ENCODE data around the gene HLCS.
"Not testable (repeated sequence)": the region's sequence is repeated elsewhere in the genome, so short reads cannot be mapped to it uniquely, and the experiment has no call there.

Gene HLCS

GRCh38 chr21:36960676-36961284 is 5.7 kb downstream of the HLCS start:
- Histone ChIP-seq H3K4me1 (ENCODE audit: insufficient read depth, low read length) (peaks cover 6% of the 10 kb centered on the region), H2AFZ (ENCODE audit: low read depth, low read length) (no peak overlapping the region), H3K27me3 (ENCODE audit: insufficient read depth, low read length) (no peaks in the 10 kb centered on the region), H3K36me3 (ENCODE audit: insufficient read depth, low read length) (peaks cover 10% of the 10 kb centered on the region), H3K9me3 (ENCODE audit: low read length) (no peaks in the 10 kb centered on the region), H3K4me3 (ENCODE audit: low read length) (no peak overlapping the region)

- Histone ChIP-seq H2AFZ (ENCODE audit: low read depth, low read length) (no peak overlapping the region), H3K27me3 (ENCODE audit: insufficient read depth, low read length) (no peaks in the 10 kb centered on the region), H3K4me3 (ENCODE audit: low read length) (no peak overlapping the region), H3K9me3 (ENCODE audit: low read length) (no peaks in the 10 kb centered on the region), H3K36me3 (ENCODE audit: insufficient read depth, low read length) (peaks cover 10% of the 10 kb centered on the region), H3K4me1 (ENCODE audit: insufficient read depth, low read length) (no peaks in the 10 kb centered on the region)
Observed at GRCh38 chr21:36959020-36959835, 7.2 kb downstream of the HLCS start.

- no peaks in the 10 kb centered on the region for H3K9me3 ChIP-seq (ENCODE audit: low read length)
- H2AFZ ChIP-seq (ENCODE audit: low read depth, low read length), result no peak overlapping the region
- peaks cover 8% of the 10 kb centered on the region for H3K36me3 ChIP-seq (ENCODE audit: insufficient read depth, low read length)
- H3K4me1 ChIP-seq (ENCODE audit: insufficient read depth, low read length), result no peaks in the 10 kb centered on the region
- no peak overlapping the region for H3K4me3 ChIP-seq (ENCODE audit: low read length)
- no peaks in the 10 kb centered on the region for H3K27me3 ChIP-seq (ENCODE audit: insufficient read depth, low read length)
Observed at GRCh38 chr21:36955783-36956182, 10.7 kb downstream of the HLCS start.

- not testable (repeated sequence) for H3K4me1 ChIP-seq (ENCODE audit: insufficient read depth, low read length); H2AFZ ChIP-seq (ENCODE audit: low read depth, low read length); H3K36me3 ChIP-seq (ENCODE audit: insufficient read depth, low read length); H3K4me3 ChIP-seq (ENCODE audit: low read length); H3K9me3 ChIP-seq (ENCODE audit: low read length); H3K27me3 ChIP-seq (ENCODE audit: insufficient read depth, low read length)
Observed at GRCh38 chr21:36952331-36952730, 14.1 kb downstream of the HLCS start.

GRCh38 chr21:36949171-36950141 is 17.0 kb downstream of the HLCS start:
- no peak overlapping the region for H3K4me3 ChIP-seq (ENCODE audit: low read length)
- H3K9me3 ChIP-seq (ENCODE audit: low read length), result peaks cover 2% of the 10 kb centered on the region
- no peaks in the 10 kb centered on the region for H3K4me1 ChIP-seq (ENCODE audit: insufficient read depth, low read length)
- no peaks in the 10 kb centered on the region for H3K27me3 ChIP-seq (ENCODE audit: insufficient read depth, low read length)
- no peak overlapping the region for H2AFZ ChIP-seq (ENCODE audit: low read depth, low read length)
- peaks cover 4% of the 10 kb centered on the region for H3K36me3 ChIP-seq (ENCODE audit: insufficient read depth, low read length)

GRCh38 chr21:36948686-36949085 is 17.8 kb downstream of the HLCS start:
- no peaks in the 10 kb centered on the region for H3K27me3 ChIP-seq (ENCODE audit: insufficient read depth, low read length)
- H3K36me3 ChIP-seq (ENCODE audit: insufficient read depth, low read length), result peaks cover 4% of the 10 kb centered on the region
- H3K9me3 ChIP-seq (ENCODE audit: low read length), result peaks cover 2% of the 10 kb centered on the region
- no peak overlapping the region for H2AFZ ChIP-seq (ENCODE audit: low read depth, low read length)
- H3K4me1 ChIP-seq (ENCODE audit: insufficient read depth, low read length), result no peaks in the 10 kb centered on the region
- no peak overlapping the region for H3K4me3 ChIP-seq (ENCODE audit: low read length)

GRCh38 chr21:36946949-36947356 is 19.5 kb downstream of the HLCS start:
- no peak overlapping the region for H3K4me3 ChIP-seq (ENCODE audit: low read length)
- peaks cover 4% of the 10 kb centered on the region for H3K36me3 ChIP-seq (ENCODE audit: insufficient read depth, low read length)
- peaks cover 2% of the 10 kb centered on the region for H3K9me3 ChIP-seq (ENCODE audit: low read length)
- H2AFZ ChIP-seq (ENCODE audit: low read depth, low read length), result no peak overlapping the region
- no peaks in the 10 kb centered on the region for H3K27me3 ChIP-seq (ENCODE audit: insufficient read depth, low read length)
- no peaks in the 10 kb centered on the region for H3K4me1 ChIP-seq (ENCODE audit: insufficient read depth, low read length)

GRCh38 chr21:36945496-36946138 is 20.9 kb downstream of the HLCS start:
- no peaks in the 10 kb centered on the region for H3K27me3 ChIP-seq (ENCODE audit: insufficient read depth, low read length)
- no peaks in the 10 kb centered on the region for H3K4me1 ChIP-seq (ENCODE audit: insufficient read depth, low read length)
- H2AFZ ChIP-seq (ENCODE audit: low read depth, low read length), result no peak overlapping the region
- H3K36me3 ChIP-seq (ENCODE audit: insufficient read depth, low read length), result peaks cover 4% of the 10 kb centered on the region
- peaks cover 2% of the 10 kb centered on the region for H3K9me3 ChIP-seq (ENCODE audit: low read length)
- H3K4me3 ChIP-seq (ENCODE audit: low read length), result no peak overlapping the region

- Histone ChIP-seq H3K4me3 (ENCODE audit: low read length) (no peak overlapping the region), H3K27me3 (ENCODE audit: insufficient read depth, low read length) (no peaks in the 10 kb centered on the region), H3K36me3 (ENCODE audit: insufficient read depth, low read length) (peaks cover 17% of the 10 kb centered on the region), H2AFZ (ENCODE audit: low read depth, low read length) (no peak overlapping the region), H3K9me3 (ENCODE audit: low read length) (no peaks in the 10 kb centered on the region), H3K4me1 (ENCODE audit: insufficient read depth, low read length) (no peaks in the 10 kb centered on the region)
Observed at GRCh38 chr21:36936361-36937135, 29.9 kb downstream of the HLCS start.

GRCh38 chr21:36934864-36935420 is 31.5 kb downstream of the HLCS start:
- Histone ChIP-seq H3K4me1 (ENCODE audit: insufficient read depth, low read length) (no peaks in the 10 kb centered on the region), H2AFZ (ENCODE audit: low read depth, low read length) (no peak overlapping the region), H3K4me3 (ENCODE audit: low read length) (no peak overlapping the region), H3K36me3 (ENCODE audit: insufficient read depth, low read length) (peaks cover 17% of the 10 kb centered on the region), H3K9me3 (ENCODE audit: low read length) (no peaks in the 10 kb centered on the region), H3K27me3 (ENCODE audit: insufficient read depth, low read length) (no peaks in the 10 kb centered on the region)

GRCh38 chr21:36932161-36932816 is 34.2 kb downstream of the HLCS start:
- Histone ChIP-seq H3K4me1 (ENCODE audit: insufficient read depth, low read length) (no peaks in the 10 kb centered on the region), H3K9me3 (ENCODE audit: low read length) (no peaks in the 10 kb centered on the region), H3K36me3 (ENCODE audit: insufficient read depth, low read length) (peaks cover 20% of the 10 kb centered on the region), H2AFZ (ENCODE audit: low read depth, low read length) (no peak overlapping the region), H3K4me3 (ENCODE audit: low read length) (no peak overlapping the region), H3K27me3 (ENCODE audit: insufficient read depth, low read length) (no peaks in the 10 kb centered on the region)

All from neuron (in vitro differentiated cells).